Gastrocnemius medialis (tissue), 4 donors: Measurements from ENCODE around the gene CTAGE15.
"Not testable (repeated sequence)": the region's sequence is repeated elsewhere in the genome, so short reads cannot be mapped to it uniquely, and the experiment has no call there.

ENCODE experiments used
- POLR2A ChIP-seq, 2 donors: fragments of 450-650 bp; IDR thresholded peaks; one replicate each; pipeline ENCODE4 v1.6.1; 2017; ENCODE audit warnings: antibody characterized with exemption in 2 of 2, mild to moderate bottlenecking in 2 of 2, moderate library complexity in 2 of 2
- TF ChIP-seq, protein P1 (sequence below), 5 experiments: fragments of 450-650 bp in 3 of 5; fragments of 200-600 bp in 2 of 5; sonication (generic) in 2 of 5; IDR thresholded peaks in 4 of 5; conservative IDR thresholded peaks in 1 of 5; 1 replicate in 4 of 5; 2 replicates in 1 of 5; pipeline ENCODE4 v1.5.1; 2016 to 2019; ENCODE audit warnings: antibody characterized with exemption in 5 of 5, mild to moderate bottlenecking in 3 of 5, moderate library complexity in 3 of 5

DNA sequence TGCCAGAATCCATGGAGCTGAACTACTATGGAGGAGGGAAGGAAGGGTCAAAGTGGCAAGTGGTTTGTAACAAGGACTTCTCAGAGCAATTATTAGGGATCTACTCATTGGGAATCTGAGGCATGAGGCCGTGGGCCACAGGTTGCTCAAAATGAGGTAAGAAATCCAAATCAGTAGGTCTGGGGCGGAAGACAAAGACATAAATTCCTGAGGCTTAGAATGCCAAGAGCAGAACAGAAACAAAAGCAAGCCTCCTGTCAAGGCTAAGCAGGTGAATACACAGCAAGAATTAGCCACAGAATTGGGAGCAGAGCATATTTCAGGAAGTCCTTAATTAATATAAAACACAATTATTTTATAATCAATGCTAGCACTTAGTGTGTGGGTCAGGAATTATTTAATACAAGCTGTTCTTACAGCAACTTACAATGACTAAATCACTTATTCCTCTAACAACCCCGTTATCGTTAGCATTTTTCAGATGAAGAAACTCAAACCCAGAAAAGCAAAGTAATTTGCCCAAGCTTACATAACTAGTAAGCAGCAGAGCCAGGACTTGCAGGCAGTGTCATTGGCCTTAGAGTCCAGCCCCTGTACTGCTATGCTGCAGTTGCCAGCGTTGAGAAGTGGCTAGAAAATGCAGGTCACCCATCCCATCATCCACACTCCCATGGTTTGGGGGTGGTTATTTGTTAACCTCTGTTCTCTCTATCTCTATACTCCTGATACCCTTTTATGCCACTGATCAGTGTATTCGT, 40.3 kb upstream of the CTAGE15 start:
- TF ChIP-seq, protein P1, sequence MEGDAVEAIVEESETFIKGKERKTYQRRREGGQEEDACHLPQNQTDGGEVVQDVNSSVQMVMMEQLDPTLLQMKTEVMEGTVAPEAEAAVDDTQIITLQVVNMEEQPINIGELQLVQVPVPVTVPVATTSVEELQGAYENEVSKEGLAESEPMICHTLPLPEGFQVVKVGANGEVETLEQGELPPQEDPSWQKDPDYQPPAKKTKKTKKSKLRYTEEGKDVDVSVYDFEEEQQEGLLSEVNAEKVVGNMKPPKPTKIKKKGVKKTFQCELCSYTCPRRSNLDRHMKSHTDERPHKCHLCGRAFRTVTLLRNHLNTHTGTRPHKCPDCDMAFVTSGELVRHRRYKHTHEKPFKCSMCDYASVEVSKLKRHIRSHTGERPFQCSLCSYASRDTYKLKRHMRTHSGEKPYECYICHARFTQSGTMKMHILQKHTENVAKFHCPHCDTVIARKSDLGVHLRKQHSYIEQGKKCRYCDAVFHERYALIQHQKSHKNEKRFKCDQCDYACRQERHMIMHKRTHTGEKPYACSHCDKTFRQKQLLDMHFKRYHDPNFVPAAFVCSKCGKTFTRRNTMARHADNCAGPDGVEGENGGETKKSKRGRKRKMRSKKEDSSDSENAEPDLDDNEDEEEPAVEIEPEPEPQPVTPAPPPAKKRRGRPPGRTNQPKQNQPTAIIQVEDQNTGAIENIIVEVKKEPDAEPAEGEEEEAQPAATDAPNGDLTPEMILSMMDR (IDR thresholded peaks at IDR 0.05 in 4 of 5, conservative IDR thresholded peaks at IDR 0.05 in 1 of 5) = not testable (repeated sequence)
- not testable (repeated sequence) for TF ChIP-seq POLR2A (IDR thresholded peaks at IDR 0.05)
